ENCODE results near the gene TSPAN18. TPM values are rescaled to one million over a fixed set of nuclear protein-coding genes. Genes with fewer than 3 reads are reported as not detected.

The TSPAN18 gene
- total and polyA plus RNA-seq, 2 experiments from 2014 or later = 0.20 to 0.54 TPM

DNA sequence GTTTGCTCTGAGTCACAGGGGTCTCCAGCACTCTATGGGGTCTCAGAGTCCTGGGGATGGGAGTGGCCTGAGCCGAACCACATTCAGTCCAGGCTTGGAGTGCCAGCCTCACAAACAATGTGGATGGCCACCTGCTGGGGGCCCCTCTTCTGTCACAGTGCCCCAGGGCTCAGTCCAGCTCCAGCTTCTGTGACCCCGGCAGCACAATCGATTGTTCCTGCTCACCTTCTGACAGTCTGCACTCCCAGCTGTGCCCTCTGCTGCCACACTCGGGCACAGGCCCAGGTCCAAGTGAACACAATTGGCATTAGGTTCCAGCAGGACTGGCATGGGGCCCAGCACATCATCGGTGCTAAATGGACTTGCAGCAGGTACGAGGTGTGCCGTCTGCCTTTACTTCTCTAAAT is 139.1 kb downstream of the TSPAN18 start:
- no peak for DNase-seq

GRCh38 chr11:44866286-44866685 is 139.5 kb downstream of the TSPAN18 start:
- no peaks in the 10 kb centered on the region for H3K9me3 ChIP-seq (ENCODE audit: low read depth)
- no peaks in the 10 kb centered on the region for H4K20me1 ChIP-seq (ENCODE audit: insufficient read depth)
- peaks cover 9% of the 10 kb centered on the region; the same call in 1 of the 2 replicates for H3F3A ChIP-seq (ENCODE audit: insufficient read depth)
- in situ Hi-C loops (cut with MboI) = no loop called here
- no peaks in the 10 kb centered on the region for H3K36me3 ChIP-seq (ENCODE audit: low read depth)
- H3K9ac ChIP-seq = no peak overlapping the region
- no peak overlapping the region for H2AFZ ChIP-seq
- H3K27ac ChIP-seq = no peak overlapping the region
- H3K4me3 ChIP-seq = no peak overlapping the region
- no peaks in the 10 kb centered on the region for H3K9me2 ChIP-seq (ENCODE audit: insufficient read depth)
- no peak for DNase-seq
- no peaks in the 10 kb centered on the region; the same call in 1 of the 2 replicates for H3K27me3 ChIP-seq (replicated peaks; ENCODE audit: insufficient read depth)
- H3K79me2 ChIP-seq (ENCODE audit: insufficient read depth) = no peaks in the 10 kb centered on the region
- 79 to 86% methylated on average over 6 of the region's 6 CpGs for WGBS, 2 experiments (ENCODE audit: low coverage in 1 of 2, low lambda C conversion rate in 2 of 2, missing lambda C conversion rate in 2 of 2)
- TF ChIP-seq EZH2 (IDR thresholded peaks at IDR 0.05; ENCODE audit: insufficient read depth, poor library complexity, severe bottlenecking) (no peak), EZH2phosphoT487 (IDR thresholded peaks at IDR 0.05; ENCODE audit: insufficient read depth, low read depth) (no peak)
- H3K4me1 ChIP-seq (ENCODE audit: insufficient read depth) = peaks cover 20% of the 10 kb centered on the region
- H3K4me2 ChIP-seq (ENCODE audit: unreplicated experiment) = no peak overlapping the region

More for the DNA sequence above, 139.1 kb downstream of the TSPAN18 start:
- no peak overlapping the region for H2AFZ ChIP-seq
- WGBS, 2 experiments (ENCODE audit: low coverage in 1 of 2, low lambda C conversion rate in 2 of 2, missing lambda C conversion rate in 2 of 2) = 71 to 77% methylated on average over 7 of the region's 7 CpGs
- H3K9ac ChIP-seq = no peak overlapping the region
- peaks cover 20% of the 10 kb centered on the region for H3K4me1 ChIP-seq (ENCODE audit: insufficient read depth)
- H3K9me3 ChIP-seq (ENCODE audit: low read depth) = no peaks in the 10 kb centered on the region
- TF ChIP-seq EZH2phosphoT487 (IDR thresholded peaks at IDR 0.05; ENCODE audit: insufficient read depth, low read depth) (no peak), EZH2 (IDR thresholded peaks at IDR 0.05; ENCODE audit: insufficient read depth, poor library complexity, severe bottlenecking) (no peak)
- no peaks in the 10 kb centered on the region for H3K9me2 ChIP-seq (ENCODE audit: insufficient read depth)
- no peaks in the 10 kb centered on the region for H3K79me2 ChIP-seq (ENCODE audit: insufficient read depth)
- H3K4me3 ChIP-seq = no peak overlapping the region
- in situ Hi-C loops (cut with MboI) = no loop called here
- H3F3A ChIP-seq (ENCODE audit: insufficient read depth) = peaks cover 8% of the 10 kb centered on the region; the same call in 1 of the 2 replicates
- H3K4me2 ChIP-seq (ENCODE audit: unreplicated experiment) = no peak overlapping the region
- H3K27ac ChIP-seq = no peak overlapping the region
- no peaks in the 10 kb centered on the region for H3K36me3 ChIP-seq (ENCODE audit: low read depth)
- H4K20me1 ChIP-seq (ENCODE audit: insufficient read depth) = no peaks in the 10 kb centered on the region
- H3K27me3 ChIP-seq (replicated peaks; ENCODE audit: insufficient read depth) = no peaks in the 10 kb centered on the region; the same call in 1 of the 2 replicates

GRCh38 chr11:44868021-44868420 is 141.3 kb downstream of the TSPAN18 start:
- H3K4me1 ChIP-seq (ENCODE audit: insufficient read depth) = 0 out of 2 replicates have a peak, but pooled peaks cover 6% of the 10 kb centered on the region
- no peaks in the 10 kb centered on the region for H4K20me1 ChIP-seq (ENCODE audit: insufficient read depth)

GRCh38 chr11:44868455-44869421 is 142.0 kb downstream of the TSPAN18 start:
- no peaks in the 10 kb centered on the region for H3K27me3 ChIP-seq (replicated peaks; ENCODE audit: insufficient read depth)
- H3K9me2 ChIP-seq (ENCODE audit: insufficient read depth) = no peaks in the 10 kb centered on the region
- H3K36me3 ChIP-seq (ENCODE audit: low read depth) = no peaks in the 10 kb centered on the region
- no peak overlapping the region for H3K4me3 ChIP-seq
- no peaks in the 10 kb centered on the region for H3K79me2 ChIP-seq (ENCODE audit: insufficient read depth)
- no peak for DNase-seq
- in situ Hi-C loops (cut with MboI) = no loop called here
- H2AFZ ChIP-seq = no peak overlapping the region
- no peak overlapping the region for H3K4me2 ChIP-seq (ENCODE audit: unreplicated experiment)
- no peaks in the 10 kb centered on the region for H4K20me1 ChIP-seq (ENCODE audit: insufficient read depth)
- H3K9me3 ChIP-seq (ENCODE audit: low read depth) = no peaks in the 10 kb centered on the region
- no peak overlapping the region for H3K27ac ChIP-seq
- H3F3A ChIP-seq (ENCODE audit: insufficient read depth) = peaks cover 9% of the 10 kb centered on the region; the same call in 1 of the 2 replicates
- no peak overlapping the region for H3K9ac ChIP-seq
- TF ChIP-seq EZH2 (IDR thresholded peaks at IDR 0.05; ENCODE audit: insufficient read depth, poor library complexity, severe bottlenecking) (no peak), EZH2phosphoT487 (IDR thresholded peaks at IDR 0.05; ENCODE audit: insufficient read depth, low read depth) (no peak)
- 83 to 86% methylated on average over 14 of the region's 14 CpGs for WGBS, 2 experiments (ENCODE audit: low coverage in 1 of 2, low lambda C conversion rate in 2 of 2, missing lambda C conversion rate in 2 of 2)
- H3K4me1 ChIP-seq (ENCODE audit: insufficient read depth) = 0 out of 2 replicates have a peak, but pooled peaks cover 6% of the 10 kb centered on the region

More at GRCh38 chr11:44868021-44868420, 141.3 kb downstream of the TSPAN18 start:
- Histone ChIP-seq H3K9me2 (ENCODE audit: insufficient read depth) (no peaks in the 10 kb centered on the region), H3K79me2 (ENCODE audit: insufficient read depth) (no peaks in the 10 kb centered on the region), H3K36me3 (ENCODE audit: low read depth) (no peaks in the 10 kb centered on the region), H3K27me3 (replicated peaks; ENCODE audit: insufficient read depth) (no peaks in the 10 kb centered on the region; the same call in 1 of the 2 replicates), H2AFZ (no peak overlapping the region), H3K9ac (no peak overlapping the region), H3K4me3 (no peak overlapping the region), H3F3A (ENCODE audit: insufficient read depth) (peaks cover 9% of the 10 kb centered on the region; the same call in 1 of the 2 replicates), H3K27ac (no peak overlapping the region), H3K4me2 (ENCODE audit: unreplicated experiment) (no peak overlapping the region), H3K9me3 (ENCODE audit: low read depth) (no peaks in the 10 kb centered on the region)
- WGBS, 2 experiments (ENCODE audit: low coverage in 1 of 2, low lambda C conversion rate in 2 of 2, missing lambda C conversion rate in 2 of 2) = 92 to 95% methylated on average over 6 of the region's 6 CpGs
- DNase-seq = no peak
- no peak for TF ChIP-seq EZH2phosphoT487 (IDR thresholded peaks at IDR 0.05; ENCODE audit: insufficient read depth, low read depth)
- TF ChIP-seq EZH2 (IDR thresholded peaks at IDR 0.05; ENCODE audit: insufficient read depth, poor library complexity, severe bottlenecking) = no peak
- in situ Hi-C loops (cut with MboI) = no loop called here

All from GM23248 (cell line).